Ishikawa (cell line): Measurements from ENCODE around the gene DENND1A.

ENCODE experiments used
- CEBPB ChIP-seq: IDR thresholded peaks from 2 replicates; pipeline ENCODE4 v1.6.1; 2012
- CREB1 ChIP-seq: IDR thresholded peaks from 2 replicates; pipeline ENCODE4 v1.6.1; 2012; ENCODE audit warnings: low read depth
- EGR1 ChIP-seq: IDR thresholded peaks from 2 replicates; pipeline ENCODE4 v1.6.1; 2012
- EP300 ChIP-seq: IDR thresholded peaks from 2 replicates; pipeline ENCODE4 v1.6.1; 2012; ENCODE audit warnings: borderline replicate concordance
- FOXM1 ChIP-seq: IDR thresholded peaks from 2 replicates; pipeline ENCODE4 v1.6.1; 2012; ENCODE audit warnings: low read depth, borderline replicate concordance
- MAX ChIP-seq: IDR thresholded peaks from 2 replicates; pipeline ENCODE4 v1.6.1; 2012
- NFIC ChIP-seq: IDR thresholded peaks from 2 replicates; pipeline ENCODE4 v1.6.1; 2012
- RAD21 ChIP-seq: IDR thresholded peaks from 2 replicates; pipeline ENCODE4 v1.6.1; 2012; ENCODE audit warnings: low read depth
- REST ChIP-seq: IDR thresholded peaks from 2 replicates; pipeline ENCODE4 v1.6.1; 2012; ENCODE audit warnings: low read depth, mild to moderate bottlenecking
- TAF1 ChIP-seq: IDR thresholded peaks from 2 replicates; pipeline ENCODE4 v1.6.1; 2012; ENCODE audit warnings: low read depth, mild to moderate bottlenecking
- TCF12 ChIP-seq: IDR thresholded peaks from 2 replicates; pipeline ENCODE4 v1.6.1; 2012; ENCODE audit warnings: low read depth
- TEAD4 ChIP-seq: IDR thresholded peaks from 2 replicates; pipeline ENCODE4 v1.6.1; 2012
- USF1 ChIP-seq: IDR thresholded peaks from 2 replicates; pipeline ENCODE4 v1.6.1; 2012
- YY1 ChIP-seq: IDR thresholded peaks from 2 replicates; pipeline ENCODE4 v1.6.1; 2012; ENCODE audit warnings: low read depth
- ZBTB7A ChIP-seq: IDR thresholded peaks from 2 replicates; pipeline ENCODE4 v1.6.1; 2012; ENCODE audit warnings: low read depth

The DENND1A gene

GRCh38 chr9:123406016-123406415 is 523.9 kb downstream of the DENND1A start:
- TF ChIP-seq USF1 (no peak), MAX (no peak), EP300 (no peak), TCF12 (no peak), CEBPB (no peak), RAD21 (no peak), TAF1 (no peak), CREB1 (no peak), YY1 (no peak), FOXM1 (no peak), ZBTB7A (no peak), TEAD4 (no peak), NFIC (no peak)

- TF ChIP-seq YY1 (no peak), TCF12 (no peak), MAX (no peak), NFIC (no peak), TAF1 (no peak), RAD21 (no peak), TEAD4 (no peak), ZBTB7A (no peak), USF1 (no peak), REST (no peak), FOXM1 (no peak), CEBPB (no peak)
These were observed 526.9 kb downstream of the DENND1A start for GRCh38 chr9:123402981-123403509.

- TF ChIP-seq CREB1 (no peak), RAD21 (peak; percentile 86), TAF1 (no peak), USF1 (no peak), YY1 (no peak), MAX (no peak)
These were observed 527.9 kb downstream of the DENND1A start for GRCh38 chr9:123401879-123402513.

GRCh38 chr9:123400926-123401503 is 528.9 kb downstream of the DENND1A start:
- TF ChIP-seq TEAD4, result no peak
- no peak for TF ChIP-seq ZBTB7A
- TF ChIP-seq REST, result no peak
- TF ChIP-seq RAD21, result no peak
- TF ChIP-seq TCF12, result no peak
- no peak for TF ChIP-seq NFIC
- no peak for TF ChIP-seq CEBPB
- no peak for TF ChIP-seq EP300
- TF ChIP-seq MAX, result no peak
- TF ChIP-seq EGR1, result no peak
- no peak for TF ChIP-seq FOXM1
- TF ChIP-seq CREB1, result no peak
- no peak for TF ChIP-seq USF1
- no peak for TF ChIP-seq TAF1
- TF ChIP-seq YY1, result no peak
